Astrocyte of the spinal cord (primary cell): ENCODE data around the gene LUC7L.
"Not testable (repeated sequence)": the region's sequence is repeated elsewhere in the genome, so short reads cannot be mapped to it uniquely, and the experiment has no call there.

ENCODE experiments used
- DNase-seq: peaks from one replicate; pipeline ENCODE4 v3.0.0; 2011; ENCODE audit warnings: low read depth, low spot score
- H3K4me3 ChIP-seq: 2 replicates; pipeline ENCODE4 v1.5.1; 2011; ENCODE audit warnings: low read depth, mild to moderate bottlenecking, low read length, moderate library complexity
- in situ Hi-C: cut with HindIII; loops from 2 replicates; pipeline ENCODE4 v1.10.0; 2017; ENCODE audit warnings: low sequenced_read_pairs
- TF ChIP-seq, protein P1 (sequence below): IDR thresholded peaks from 2 replicates; pipeline ENCODE4 v1.5.1; 2012; ENCODE audit warnings: low read depth, mild to moderate bottlenecking, low read length, inconsistent platforms

The LUC7L gene

GRCh38 chr16:273547-274421 lies 44.5 kb upstream of the LUC7L start:
- in situ Hi-C loops: no loop called here
- no peak overlapping the region for H3K4me3 ChIP-seq
- TF ChIP-seq, protein P1, sequence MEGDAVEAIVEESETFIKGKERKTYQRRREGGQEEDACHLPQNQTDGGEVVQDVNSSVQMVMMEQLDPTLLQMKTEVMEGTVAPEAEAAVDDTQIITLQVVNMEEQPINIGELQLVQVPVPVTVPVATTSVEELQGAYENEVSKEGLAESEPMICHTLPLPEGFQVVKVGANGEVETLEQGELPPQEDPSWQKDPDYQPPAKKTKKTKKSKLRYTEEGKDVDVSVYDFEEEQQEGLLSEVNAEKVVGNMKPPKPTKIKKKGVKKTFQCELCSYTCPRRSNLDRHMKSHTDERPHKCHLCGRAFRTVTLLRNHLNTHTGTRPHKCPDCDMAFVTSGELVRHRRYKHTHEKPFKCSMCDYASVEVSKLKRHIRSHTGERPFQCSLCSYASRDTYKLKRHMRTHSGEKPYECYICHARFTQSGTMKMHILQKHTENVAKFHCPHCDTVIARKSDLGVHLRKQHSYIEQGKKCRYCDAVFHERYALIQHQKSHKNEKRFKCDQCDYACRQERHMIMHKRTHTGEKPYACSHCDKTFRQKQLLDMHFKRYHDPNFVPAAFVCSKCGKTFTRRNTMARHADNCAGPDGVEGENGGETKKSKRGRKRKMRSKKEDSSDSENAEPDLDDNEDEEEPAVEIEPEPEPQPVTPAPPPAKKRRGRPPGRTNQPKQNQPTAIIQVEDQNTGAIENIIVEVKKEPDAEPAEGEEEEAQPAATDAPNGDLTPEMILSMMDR: no peak
- DNase-seq: no peak

GRCh38 chr16:272633-273546 lies 43.6 kb upstream of the LUC7L start:
- no peak for DNase-seq
- TF ChIP-seq, protein P1: no peak
- in situ Hi-C loops: no loop called here
- H3K4me3 ChIP-seq: no peak overlapping the region

GRCh38 chr16:270381-271255 lies 41.4 kb upstream of the LUC7L start:
- in situ Hi-C loops: no loop called here
- no peak for DNase-seq
- H3K4me3 ChIP-seq: no peak overlapping the region
- TF ChIP-seq, protein P1: no peak

DNA sequence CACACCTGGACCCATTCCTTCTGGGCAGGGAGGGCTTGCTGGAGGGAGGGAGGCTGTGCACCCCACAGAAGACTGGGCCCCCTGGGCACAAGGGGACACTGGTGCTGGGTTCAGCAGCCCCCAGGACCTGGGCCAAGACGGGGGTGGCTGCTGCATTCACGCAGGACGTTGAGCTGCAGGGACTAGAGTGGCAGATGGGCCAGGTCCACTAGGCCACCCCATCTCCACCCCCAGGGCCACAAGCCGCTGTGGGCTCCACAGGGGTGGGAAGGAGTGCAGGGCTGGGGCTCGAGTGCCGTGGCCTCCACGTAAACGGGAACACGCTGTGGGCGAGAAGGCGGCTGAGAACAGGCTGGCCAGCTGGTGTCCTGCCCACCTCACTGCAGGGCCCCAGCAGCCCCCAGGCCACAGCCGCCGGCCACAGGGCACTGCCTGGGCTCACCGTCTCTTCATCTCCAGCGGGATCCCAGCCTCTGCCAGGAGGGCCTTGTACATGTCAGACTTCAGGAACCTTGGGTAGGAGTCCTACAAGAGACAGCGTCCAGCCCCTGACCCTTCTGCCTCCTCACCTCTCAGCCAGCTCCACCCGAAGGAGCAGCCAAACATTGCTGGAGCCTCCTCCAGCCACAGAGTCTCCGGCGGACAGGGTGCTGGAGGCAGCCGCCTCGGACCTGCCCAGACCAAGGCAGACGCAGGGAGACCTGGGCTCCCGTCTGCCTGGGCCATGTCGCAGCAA lies 40.0 kb upstream of the LUC7L start:
- DNase-seq: no peak
- no peak overlapping the region for H3K4me3 ChIP-seq
- TF ChIP-seq, protein P1: no peak
- in situ Hi-C loops: no loop called here

GRCh38 chr16:268141-269053 lies 39.1 kb upstream of the LUC7L start:
- DNase-seq: no peak
- in situ Hi-C loops: no loop called here
- no peak overlapping the region for H3K4me3 ChIP-seq
- TF ChIP-seq, protein P1: no peak

DNA sequence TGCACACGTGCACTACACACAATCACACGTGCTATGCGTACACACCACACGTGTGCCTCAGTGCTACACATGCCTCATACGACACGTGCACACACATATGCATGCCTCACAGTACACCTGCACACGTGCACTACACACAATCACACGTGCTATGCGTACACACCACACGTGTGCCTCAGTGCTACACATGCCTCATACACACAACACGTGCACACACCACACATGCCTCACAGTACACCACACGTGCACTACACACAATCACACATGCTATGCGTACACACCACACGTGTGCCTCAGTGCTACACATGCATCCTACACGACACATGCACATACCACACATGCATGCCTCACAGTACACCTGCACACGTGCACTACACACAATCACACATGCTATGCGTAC lies 38.3 kb upstream of the LUC7L start:
- in situ Hi-C loops, H3K4me3 ChIP-seq, DNase-seq: not testable (repeated sequence)
